NCI-H2196 treated with DMSO at 0.1 percent for 48 hours (cell line): ENCODE results near the gene LARGE1.

ENCODE experiments used
- DNase-seq: peaks from one replicate; lab custom pipeline; 2025; ENCODE audit not compliant: unreplicated experiment; lab: John Stamatoyannopoulos, UW

The LARGE1 gene

GRCh38 chr22:33331017-33331416, 589.3 kb downstream of the LARGE1 start:
- DNase-seq: no peak

DNA sequence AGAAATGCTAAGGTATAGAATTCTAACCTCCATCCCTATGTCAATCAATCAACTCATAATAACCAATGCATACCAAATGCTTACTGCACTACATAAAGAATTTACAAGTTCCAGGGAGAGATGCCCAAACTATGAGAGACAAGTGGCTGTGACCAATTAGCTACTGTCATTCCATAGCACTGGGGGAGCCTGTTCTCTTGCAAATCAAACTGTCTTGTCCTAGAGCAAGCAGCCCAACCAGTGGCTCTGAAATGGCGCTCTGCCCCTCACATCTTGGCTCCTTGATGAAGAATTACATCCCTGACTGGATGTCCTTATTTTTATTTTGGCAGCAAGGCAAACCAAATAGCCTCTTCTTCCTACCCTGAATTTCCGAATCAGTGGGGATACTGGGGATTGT, 589.7 kb downstream of the LARGE1 start:
- DNase-seq: no peak

DNA sequence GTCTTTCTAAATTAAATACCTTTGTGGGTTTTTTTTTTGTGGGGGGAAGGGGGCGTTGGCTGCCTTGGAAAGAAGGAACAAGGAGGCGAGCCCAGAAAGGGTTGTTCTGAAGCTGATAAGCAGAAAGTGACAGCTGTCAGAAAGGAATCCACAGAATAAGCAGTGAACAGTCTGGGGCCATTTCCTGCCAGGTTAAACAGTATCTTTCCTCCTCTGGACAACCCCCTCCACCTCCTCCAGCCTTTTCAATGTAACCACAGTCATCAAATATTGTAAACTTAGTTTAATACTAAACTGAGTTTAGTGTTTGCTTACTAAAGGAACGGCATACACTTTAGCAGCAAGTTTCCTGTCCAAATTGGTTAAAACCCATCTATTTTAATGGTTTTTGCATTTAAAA, 590.9 kb downstream of the LARGE1 start:
- no peak for DNase-seq

- no peak for DNase-seq
Measured at GRCh38 chr22:33328789-33329296, 591.4 kb downstream of the LARGE1 start.

DNA sequence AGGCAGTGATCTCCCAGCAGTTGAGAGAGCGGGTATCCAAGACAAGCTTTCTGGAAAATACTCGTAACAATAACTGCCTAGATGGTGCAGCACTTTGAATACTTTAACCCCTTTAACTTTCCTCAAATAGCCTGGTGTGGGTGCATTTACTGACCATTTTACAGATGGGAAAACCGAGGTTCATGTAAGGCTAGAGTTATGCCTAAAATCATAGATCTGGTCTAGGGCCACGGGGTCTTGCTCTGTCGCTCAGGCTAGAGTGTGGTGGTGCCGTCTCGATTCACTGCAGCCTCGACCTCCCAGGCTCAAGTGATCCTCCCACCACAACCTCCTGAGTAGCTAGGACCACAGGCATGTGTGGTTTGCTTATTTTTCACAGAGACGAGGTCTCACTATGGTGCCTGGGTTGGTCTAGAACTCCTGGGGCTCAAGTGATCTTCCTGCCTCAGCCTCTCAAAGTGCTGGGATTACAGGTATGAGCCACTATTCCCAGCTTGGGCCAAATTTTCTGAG, 592.9 kb downstream of the LARGE1 start:
- no peak for DNase-seq

GRCh38 chr22:33326540-33327295, 593.6 kb downstream of the LARGE1 start:
- no peak for DNase-seq

DNA sequence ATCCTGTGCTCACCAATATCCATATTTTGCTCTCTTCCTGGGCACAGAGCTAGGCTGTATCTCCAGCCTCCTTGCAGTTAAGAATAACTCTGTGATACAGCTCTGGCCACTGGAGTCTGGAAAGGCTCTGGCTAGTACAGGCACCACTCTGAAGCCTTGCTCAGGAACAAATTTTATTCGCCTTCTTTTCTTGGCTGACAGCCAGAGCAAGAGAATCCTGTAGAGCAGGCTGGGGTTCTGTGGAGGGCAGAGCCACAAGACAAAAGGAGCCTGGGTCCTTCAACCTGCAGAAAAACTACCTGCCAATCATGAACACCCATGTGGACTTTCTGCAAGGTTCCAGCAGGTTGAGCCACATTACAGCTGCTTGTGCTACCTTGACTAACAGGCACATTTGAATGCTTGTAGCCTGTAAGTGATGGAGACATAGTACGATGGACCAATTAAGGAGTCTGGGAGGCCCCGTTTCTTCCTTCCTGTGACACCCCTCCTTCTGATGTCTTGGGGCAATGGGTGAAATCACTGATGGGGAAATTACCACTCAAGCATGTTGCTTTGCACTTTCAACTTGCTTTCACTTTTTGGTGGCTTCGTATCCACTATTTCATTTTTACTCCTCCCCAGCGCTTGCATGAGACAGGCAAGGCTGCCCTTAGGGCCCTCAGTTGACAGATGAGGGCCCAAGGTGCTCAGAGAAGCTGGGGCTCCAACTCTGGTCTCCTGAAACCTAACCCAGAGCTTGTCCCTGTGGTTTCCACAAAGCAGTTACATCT, 594.9 kb downstream of the LARGE1 start:
- no peak for DNase-seq

- no peak for DNase-seq
Measured at GRCh38 chr22:33324228-33324627, 596.0 kb downstream of the LARGE1 start.

DNA sequence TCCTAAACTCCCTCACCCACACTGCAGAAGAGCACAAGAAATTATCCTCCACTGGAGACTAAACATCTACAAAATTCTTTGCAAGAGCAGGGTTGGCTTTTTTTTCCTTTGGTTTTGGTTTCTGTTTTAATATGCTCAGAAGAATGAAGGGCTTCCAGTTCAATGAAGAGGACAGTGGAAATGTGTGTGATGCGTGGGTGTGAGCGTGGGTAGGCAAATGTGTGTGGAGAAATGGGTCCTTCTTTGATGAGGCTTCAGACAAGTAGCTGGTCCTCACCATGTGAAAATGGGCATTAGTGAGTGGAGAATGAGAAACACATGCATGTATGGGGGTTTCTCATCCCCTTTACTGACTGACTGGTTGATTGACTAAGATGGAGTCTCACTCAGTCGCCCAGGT, 598.8 kb downstream of the LARGE1 start:
- DNase-seq: no peak

GRCh38 chr22:33315954-33316353, 604.3 kb downstream of the LARGE1 start:
- DNase-seq: no peak

DNA sequence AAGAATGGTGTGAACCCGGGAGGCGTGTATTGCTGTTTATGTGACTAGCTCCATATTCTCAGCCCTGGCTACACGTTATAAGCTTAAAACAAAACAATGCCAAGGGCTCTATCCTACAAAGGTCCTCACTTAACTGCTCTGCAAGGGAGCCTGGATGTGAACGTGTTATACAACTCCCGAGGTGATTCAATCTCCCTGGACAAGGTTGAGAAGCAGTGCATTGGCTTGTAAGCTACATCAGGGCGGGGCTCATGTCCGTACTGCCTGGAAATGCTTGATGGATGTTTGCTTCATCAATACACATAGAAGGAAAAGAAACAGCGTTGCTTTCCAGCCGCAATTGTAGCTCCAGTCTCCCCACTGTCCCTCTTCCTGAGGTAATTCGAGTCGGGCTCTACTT, 605.2 kb downstream of the LARGE1 start:
- DNase-seq: no peak

- no peak for DNase-seq
Measured at GRCh38 chr22:33314316-33314715, 606.0 kb downstream of the LARGE1 start.

- DNase-seq: no peak
Measured at GRCh38 chr22:33303099-33303498, 617.2 kb downstream of the LARGE1 start.

- DNase-seq: no peak
Measured at GRCh38 chr22:33302549-33302948, 617.7 kb downstream of the LARGE1 start.

GRCh38 chr22:33302049-33302545, 618.2 kb downstream of the LARGE1 start:
- DNase-seq: no peak

- no peak for DNase-seq
Measured at GRCh38 chr22:33300165-33300564, 620.1 kb downstream of the LARGE1 start.

DNA sequence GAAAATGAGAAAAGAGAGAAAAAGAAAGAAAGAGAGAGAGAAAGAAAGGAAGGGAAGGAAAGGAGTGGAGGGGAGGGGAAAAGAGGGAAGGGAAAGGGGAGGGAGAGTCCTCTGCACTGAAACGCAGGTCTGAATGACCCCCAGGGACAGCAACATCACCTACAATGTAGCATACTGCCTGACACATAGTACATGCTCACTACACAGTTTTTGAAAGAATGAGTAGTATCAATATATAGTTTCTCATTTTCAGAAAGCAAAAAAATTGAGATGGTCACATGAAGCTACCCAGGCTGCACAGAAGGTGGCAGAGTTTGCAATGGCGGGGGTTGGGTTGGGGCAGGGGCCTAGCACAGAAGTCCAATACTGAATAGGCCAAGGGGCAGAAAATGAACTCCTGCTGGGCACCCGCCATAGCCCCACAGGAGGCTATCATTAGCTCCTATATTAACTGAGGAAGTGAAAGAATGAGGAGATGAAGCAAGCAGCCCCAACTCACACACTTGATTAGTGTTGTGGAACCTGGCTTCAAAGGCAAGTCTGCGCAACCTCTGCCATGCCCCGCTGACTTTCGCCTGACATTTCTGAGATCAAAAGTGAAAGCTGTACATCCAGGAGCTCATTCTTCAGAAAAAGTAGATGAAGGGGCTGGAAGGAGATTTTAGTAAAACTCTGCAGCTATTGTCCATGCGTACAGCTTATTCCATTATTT, 620.9 kb downstream of the LARGE1 start:
- no peak for DNase-seq

DNA sequence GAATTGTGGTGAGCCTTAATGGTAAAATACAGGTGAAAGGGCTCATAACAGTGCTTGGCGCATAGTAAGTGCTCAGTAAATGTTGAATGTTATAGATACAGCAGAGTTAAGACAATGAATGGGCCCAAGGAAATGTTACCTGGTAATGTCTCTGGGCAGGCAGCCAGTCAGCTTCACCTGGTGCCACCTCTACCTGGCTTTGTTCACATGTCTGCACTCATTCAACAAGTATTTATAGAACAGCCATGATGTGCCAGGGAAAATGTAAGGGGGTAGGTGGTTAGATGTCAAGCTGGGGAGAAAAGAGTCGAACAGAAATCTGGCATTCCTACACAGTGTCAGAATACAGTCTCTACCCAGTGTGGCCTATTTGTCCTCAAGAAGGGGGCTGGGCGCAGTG, 623.3 kb downstream of the LARGE1 start:
- no peak for DNase-seq

DNA sequence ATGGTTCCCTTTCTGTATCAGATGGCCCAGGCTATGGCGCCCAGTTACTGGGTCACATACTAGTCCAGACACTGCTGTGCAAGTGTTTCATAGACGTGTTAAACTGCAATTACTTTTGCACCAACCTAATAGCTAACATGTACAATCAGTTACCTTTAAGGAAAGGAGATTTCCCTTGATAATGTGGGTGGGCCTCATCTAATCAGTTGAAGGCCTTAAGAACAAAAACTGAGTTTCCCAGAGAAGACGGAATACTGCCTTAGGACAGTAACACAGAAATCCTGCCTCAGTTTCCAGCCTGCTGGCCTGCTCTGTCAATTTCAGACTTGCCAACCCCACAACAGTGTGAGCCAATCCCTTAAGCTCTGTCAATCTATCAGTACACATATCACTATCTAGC, 632.2 kb downstream of the LARGE1 start:
- no peak for DNase-seq

DNA sequence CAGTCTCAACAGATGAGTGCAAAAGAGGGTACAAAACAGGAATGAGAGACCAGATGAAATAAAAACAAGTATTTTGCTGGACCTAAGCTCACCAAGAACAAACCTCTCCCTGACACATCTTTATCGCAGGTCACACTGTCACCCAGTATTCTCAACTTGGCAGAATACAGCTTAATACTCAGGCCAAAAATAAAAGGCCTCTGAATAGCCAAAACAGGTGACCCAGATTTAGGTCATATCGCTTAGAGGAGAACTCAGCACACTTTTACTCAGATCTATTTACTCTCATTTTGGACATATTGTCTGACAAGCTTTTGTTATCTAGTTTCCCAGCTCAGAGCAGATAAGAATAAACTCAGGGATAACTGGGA, 645.2 kb downstream of the LARGE1 start:
- DNase-seq: no peak
